ENCODE measurements around the gene MAN2B1.

DNA sequence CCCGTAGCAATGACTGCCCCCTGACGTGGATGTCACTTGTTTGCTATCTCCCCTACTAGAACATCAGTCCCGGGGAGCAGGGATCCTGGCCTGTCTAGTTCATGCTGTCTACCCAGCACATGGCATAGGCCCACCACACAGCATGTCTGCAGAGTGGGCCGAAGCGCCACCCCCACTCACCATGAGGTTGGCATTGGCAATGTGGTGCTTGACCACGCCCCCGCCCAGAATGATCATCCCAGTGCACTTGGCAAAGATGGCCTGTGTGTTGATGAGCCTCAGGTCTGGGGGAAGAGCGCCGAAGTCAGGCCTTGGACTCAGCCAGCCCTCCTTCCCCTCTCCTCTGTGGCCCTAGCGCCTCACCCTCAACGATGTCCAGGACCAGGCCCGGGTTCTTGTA is 10.4 kb upstream of the MAN2B1 start:
- no peak for TF ChIP-seq EZH2 (IDR thresholded peaks at IDR 0.05; ENCODE audit: insufficient read depth, poor library complexity, severe bottlenecking)
- no peak for TF ChIP-seq EZH2phosphoT487 (IDR thresholded peaks at IDR 0.05; ENCODE audit: insufficient read depth, low read depth)

All from GM23248 (cell line).